HAP-1 (cell line): ENCODE measurements around the gene MORC2.

Experiments
- DNase-seq, 2 experiments: peaks; one replicate each; pipeline ENCODE4 v3.0.0-alpha.2; 2016 to 2020; ENCODE audit warnings: low spot score in 2 of 2
- H3K27me3 ChIP-seq: fragments of 250-450 bp; sonication (Bioruptor Pico); 2 replicates; pipeline ENCODE4 v1.5.1; 2020; ENCODE audit warnings: low read depth, mild to moderate bottlenecking, moderate library complexity
- H3K36me3 ChIP-seq: fragments of 250-450 bp; sonication (Bioruptor Pico); replicated peaks from 2 replicates; pipeline ENCODE4 v1.5.1; 2020; ENCODE audit warnings: mild to moderate bottlenecking
- H3K4me1 ChIP-seq: fragments of 250-450 bp; sonication (Bioruptor Pico); 2 replicates; pipeline ENCODE4 v1.5.1; 2020; ENCODE audit warnings: mild to moderate bottlenecking
- H3K4me3 ChIP-seq: fragments of 250-450 bp; sonication (Bioruptor Pico); 2 replicates; pipeline ENCODE4 v1.5.1; 2020; ENCODE audit warnings: mild to moderate bottlenecking, moderate library complexity
- H3K9me3 ChIP-seq: fragments of 250-450 bp; sonication (Bioruptor Pico); 2 replicates; pipeline ENCODE4 v1.5.1; 2020; ENCODE audit warnings: mild to moderate bottlenecking, moderate library complexity
- in situ Hi-C: fragments of 300-500 bp; cut with MboI; formaldehyde crosslinking; loops from 3 replicates; pipeline ENCODE4 v1.14.3; 2020; ENCODE audit warnings: low sequenced_read_pairs, inconsistent platforms, mixed read lengths

The MORC2 gene

GRCh38 chr22:30923168-30923900, 45.2 kb downstream of the MORC2 start:
- no peak for DNase-seq
- Histone ChIP-seq H3K27me3 (no peaks in the 10 kb centered on the region), H3K9me3 (no peaks in the 10 kb centered on the region), H3K4me3 (no peak overlapping the region), H3K4me1 (peaks cover 5% of the 10 kb centered on the region; the same call in 1 of the 2 replicates), H3K36me3 (peaks cover 20% of the 10 kb centered on the region)
- in situ Hi-C loops, result loop anchor here (10.0 kb wide), 1 partner anchor 159 kb away; no protein-coding TSS in a partner anchor

DNA sequence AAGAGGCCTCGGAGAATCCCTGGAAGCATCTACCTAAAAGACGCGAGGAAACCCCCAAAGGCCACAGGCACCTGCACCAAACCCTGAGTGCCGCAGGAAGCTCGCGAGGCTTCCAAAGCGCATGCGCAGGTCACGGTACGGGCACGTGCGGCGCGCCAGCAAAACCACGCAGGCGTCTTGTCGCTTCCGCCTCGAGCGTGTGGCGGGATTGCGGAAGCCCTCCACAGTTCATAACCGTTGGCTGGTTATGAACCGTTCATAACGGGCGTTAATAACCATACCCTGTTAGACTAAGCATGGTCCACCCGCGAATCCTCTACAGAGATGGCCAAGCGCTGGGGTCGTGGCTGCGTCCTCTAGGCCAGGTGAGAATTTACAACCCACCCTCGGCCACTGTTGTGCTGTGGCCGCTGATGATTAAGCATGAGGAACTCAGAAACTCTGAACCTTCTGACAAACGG, 46.4 kb downstream of the MORC2 start:
- in situ Hi-C loops, result loop anchor here (10.0 kb wide), 1 partner anchor 157 kb away; no protein-coding TSS in a partner anchor
- Histone ChIP-seq H3K4me1 (peaks cover 5% of the 10 kb centered on the region; the same call in 1 of the 2 replicates), H3K4me3 (no peak overlapping the region), H3K9me3 (no peaks in the 10 kb centered on the region), H3K36me3 (peaks cover 12% of the 10 kb centered on the region), H3K27me3 (no peaks in the 10 kb centered on the region)
- no peak for DNase-seq

DNA sequence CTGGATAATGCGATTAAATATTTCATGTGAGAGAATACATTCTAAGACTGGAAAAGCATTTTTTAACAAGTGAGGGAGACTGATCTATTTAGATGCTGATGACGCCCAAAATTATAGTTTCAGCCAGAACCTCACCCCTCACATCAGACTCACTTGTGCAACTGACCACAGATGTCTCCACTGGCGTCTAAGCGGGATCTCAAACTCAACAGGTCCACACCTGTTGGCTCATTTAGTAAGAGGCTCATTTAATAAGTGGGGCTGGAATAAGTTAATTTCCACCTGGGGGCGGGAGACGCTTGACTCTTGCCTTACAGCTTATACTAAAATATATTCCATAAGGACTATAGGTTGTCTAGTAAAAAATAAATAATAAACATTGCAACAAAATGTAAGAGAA, 47.5 kb downstream of the MORC2 start:
- DNase-seq, result peak in 1 of 2 experiments; percentile 24
- Histone ChIP-seq H3K4me1 (peaks cover 5% of the 10 kb centered on the region; the same call in 1 of the 2 replicates), H3K36me3 (peaks cover 6% of the 10 kb centered on the region; the same call in 1 of the 2 replicates), H3K9me3 (no peaks in the 10 kb centered on the region), H3K27me3 (no peaks in the 10 kb centered on the region), H3K4me3 (no peak overlapping the region)
- in situ Hi-C loops, result loop anchor here (10.0 kb wide), 1 partner anchor 156 kb away; no protein-coding TSS in a partner anchor

DNA sequence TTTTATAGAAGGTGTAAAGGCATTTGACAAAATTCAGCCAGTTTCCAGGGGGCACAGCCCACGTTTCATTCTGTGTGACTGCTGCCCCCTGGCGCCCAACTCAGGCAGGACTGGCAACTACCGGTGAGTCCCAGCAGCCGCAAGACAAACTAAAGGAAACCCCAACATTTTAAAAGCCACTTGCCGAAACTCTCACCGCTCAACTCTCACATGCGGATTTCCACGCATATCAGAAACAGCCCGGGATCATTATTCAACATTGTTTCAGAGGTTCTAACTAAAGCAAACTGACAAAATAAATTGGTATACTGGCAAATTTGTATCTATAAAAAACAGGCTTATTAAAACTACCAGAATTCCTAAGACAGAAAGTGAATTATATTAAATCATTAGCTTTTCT, 48.2 kb downstream of the MORC2 start:
- peaks cover 5% of the 10 kb centered on the region; the same call in 1 of the 2 replicates for H3K4me1 ChIP-seq
- no peaks in the 10 kb centered on the region for H3K9me3 ChIP-seq
- peak; percentile 40 to 90 for DNase-seq
- peaks cover under 1% of the 10 kb centered on the region; the same call in 1 of the 2 replicates for H3K36me3 ChIP-seq
- in situ Hi-C loops, result loop anchor here (10.0 kb wide), 1 partner anchor 156 kb away; no protein-coding TSS in a partner anchor
- no peaks in the 10 kb centered on the region for H3K27me3 ChIP-seq
- H3K4me3 ChIP-seq, result no peak overlapping the region

GRCh38 chr22:30919973-30920372, 48.6 kb downstream of the MORC2 start:
- Histone ChIP-seq H3K36me3 (no peaks in the 10 kb centered on the region), H3K4me1 (peaks cover 5% of the 10 kb centered on the region; the same call in 1 of the 2 replicates), H3K4me3 (no peak overlapping the region), H3K9me3 (no peaks in the 10 kb centered on the region), H3K27me3 (no peaks in the 10 kb centered on the region)
- DNase-seq, result no peak
- in situ Hi-C loops, result loop anchor here (10.0 kb wide), 1 partner anchor 155 kb away; no protein-coding TSS in a partner anchor

- in situ Hi-C loops, result no loop called here
Measured at GRCh38 chr22:30918761-30919160, 49.8 kb downstream of the MORC2 start.

DNA sequence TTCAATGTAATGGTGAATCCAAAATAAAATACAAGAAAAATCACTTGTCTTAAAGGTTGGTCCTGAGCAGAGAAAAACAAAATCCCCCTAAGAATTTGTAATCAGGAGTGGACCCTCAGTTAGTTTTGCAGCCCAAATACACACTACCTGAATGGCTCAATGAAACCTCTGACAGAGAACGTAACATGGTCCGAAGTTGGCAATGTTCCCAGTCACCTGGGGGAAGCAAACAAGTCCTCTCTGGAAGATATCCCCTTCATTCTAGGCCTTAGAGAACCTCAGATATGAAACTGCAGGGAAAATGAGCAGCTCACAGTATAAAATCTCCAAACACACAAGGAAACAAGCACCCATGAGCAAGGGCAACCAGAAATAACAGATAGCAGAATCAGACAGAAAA, 58.2 kb downstream of the MORC2 start:
- Histone ChIP-seq H3K4me1 (no peaks in the 10 kb centered on the region), H3K9me3 (no peaks in the 10 kb centered on the region), H3K36me3 (no peaks in the 10 kb centered on the region), H3K27me3 (no peaks in the 10 kb centered on the region), H3K4me3 (no peak overlapping the region)
- DNase-seq, result no peak
- in situ Hi-C loops, result no loop called here

More at GRCh38 chr22:30918761-30919160, 49.8 kb downstream of the MORC2 start:
- DNase-seq, result no peak
- Histone ChIP-seq H3K36me3 (no peaks in the 10 kb centered on the region), H3K9me3 (no peaks in the 10 kb centered on the region), H3K27me3 (no peaks in the 10 kb centered on the region), H3K4me3 (no peak overlapping the region), H3K4me1 (peaks cover 5% of the 10 kb centered on the region; the same call in 1 of the 2 replicates)

GRCh38 chr22:30909306-30909705, 59.3 kb downstream of the MORC2 start:
- Histone ChIP-seq H3K9me3 (no peaks in the 10 kb centered on the region), H3K36me3 (no peaks in the 10 kb centered on the region), H3K4me3 (no peak overlapping the region), H3K4me1 (no peaks in the 10 kb centered on the region), H3K27me3 (no peaks in the 10 kb centered on the region)
- in situ Hi-C loops, result no loop called here
- no peak for DNase-seq

GRCh38 chr22:30908051-30908461, 60.5 kb downstream of the MORC2 start:
- H3K36me3 ChIP-seq, result no peaks in the 10 kb centered on the region
- DNase-seq, result no peak
- H3K9me3 ChIP-seq, result no peaks in the 10 kb centered on the region
- no peak overlapping the region for H3K4me3 ChIP-seq
- no peaks in the 10 kb centered on the region for H3K27me3 ChIP-seq
- in situ Hi-C loops, result no loop called here
- H3K4me1 ChIP-seq, result no peaks in the 10 kb centered on the region

- Histone ChIP-seq H3K27me3 (no peaks in the 10 kb centered on the region), H3K36me3 (no peaks in the 10 kb centered on the region), H3K9me3 (no peaks in the 10 kb centered on the region), H3K4me3 (no peak overlapping the region), H3K4me1 (no peaks in the 10 kb centered on the region)
- no peak for DNase-seq
- in situ Hi-C loops, result no loop called here
Measured at GRCh38 chr22:30906946-30907345, 61.6 kb downstream of the MORC2 start.

DNA sequence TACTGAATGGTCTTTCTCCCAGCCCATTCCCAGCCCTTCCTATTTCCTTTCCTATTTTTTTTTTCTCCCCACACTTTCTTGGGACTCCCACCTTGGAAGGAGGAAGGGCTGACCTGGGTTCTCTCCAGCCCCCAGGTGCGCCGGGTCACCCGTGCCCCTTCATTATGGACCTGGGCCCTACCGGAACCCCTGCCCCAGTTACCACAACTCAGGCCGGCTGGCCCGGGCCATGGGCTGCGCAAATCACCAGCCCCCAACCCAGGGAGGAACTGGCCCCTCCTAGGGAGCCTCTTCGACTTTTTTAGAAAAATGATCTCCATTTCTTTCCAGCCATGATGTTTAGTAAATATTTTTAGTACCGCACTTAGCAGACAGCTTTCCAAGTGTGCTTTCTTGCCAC, 62.2 kb downstream of the MORC2 start:
- no peak for DNase-seq
- Histone ChIP-seq H3K36me3 (no peaks in the 10 kb centered on the region), H3K9me3 (no peaks in the 10 kb centered on the region), H3K27me3 (no peaks in the 10 kb centered on the region), H3K4me1 (no peaks in the 10 kb centered on the region), H3K4me3 (no peak overlapping the region)
- in situ Hi-C loops, result no loop called here

- no peaks in the 10 kb centered on the region for H3K4me1 ChIP-seq
- no peak for DNase-seq
- no peaks in the 10 kb centered on the region for H3K36me3 ChIP-seq
- in situ Hi-C loops, result no loop called here
- no peak overlapping the region for H3K4me3 ChIP-seq
- no peaks in the 10 kb centered on the region for H3K9me3 ChIP-seq
- H3K27me3 ChIP-seq, result no peaks in the 10 kb centered on the region
Measured at GRCh38 chr22:30905696-30906341, 62.8 kb downstream of the MORC2 start.

DNA sequence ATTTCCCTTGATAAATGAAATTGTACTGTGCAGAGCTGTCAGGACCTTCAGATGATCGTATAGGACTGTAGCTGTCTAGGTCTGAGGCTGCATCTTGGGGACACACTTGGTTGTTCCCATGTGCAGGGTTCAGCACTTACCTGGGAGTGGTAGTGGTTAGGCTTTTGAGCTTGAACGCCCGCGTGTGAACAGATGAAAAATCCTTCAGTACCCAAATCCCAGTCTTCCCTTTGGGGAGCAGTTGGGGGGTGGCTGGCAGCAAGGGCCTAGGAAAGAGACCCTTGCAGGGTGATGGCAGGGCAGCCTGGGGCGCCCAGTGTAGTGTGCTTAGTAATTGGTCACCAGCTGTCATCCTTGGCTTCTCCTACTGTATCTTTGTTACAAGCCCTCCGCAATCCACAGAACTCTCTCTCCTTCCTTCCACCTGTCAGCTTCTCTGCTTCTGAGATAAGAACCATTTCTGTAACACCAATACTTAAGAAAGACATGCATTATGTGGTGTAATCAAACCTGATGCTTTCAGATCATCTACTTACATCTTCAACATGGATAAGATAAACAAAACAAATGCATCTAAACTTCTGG, 64.6 kb downstream of the MORC2 start:
- Histone ChIP-seq H3K4me1 (no peaks in the 10 kb centered on the region), H3K36me3 (no peaks in the 10 kb centered on the region), H3K4me3 (no peak overlapping the region), H3K27me3 (no peaks in the 10 kb centered on the region), H3K9me3 (no peaks in the 10 kb centered on the region)
- DNase-seq, result no peak
- in situ Hi-C loops, result no loop called here
